H1 (cell line): Measurements from ENCODE around the gene SH3TC2. TPM values are rescaled to one million over a fixed set of nuclear protein-coding genes. Genes with fewer than 3 reads are reported as not detected.

Experiments
- CTCF ChIA-PET: fragments of 300-600 bp; sonication (Branson Sonifier 250); formaldehyde crosslinking; loops from one replicate; lab custom pipeline; 2021; ENCODE audit not compliant: partially characterized antibody; lab: Charles Lee
- POLR2A ChIA-PET: fragments of 300-600 bp; sonication (Branson Sonifier 250); formaldehyde crosslinking; loops from one replicate; lab custom pipeline; 2021; ENCODE audit warnings: inconsistent platforms; ENCODE audit not compliant: partially characterized antibody; lab: Charles Lee
- DNase-seq, 2 experiments: peaks; one replicate each; pipeline versions ENCODE4 v3.0.0 to v3.0.0-alpha.2; 2010 to 2022; ENCODE audit warnings: low spot score in 2 of 2, low read depth in 1 of 2, mixed read lengths in 1 of 2
- FAIRE-seq: peaks from 2 replicates; lab custom pipeline; 2011; peaks lifted over from hg19 to GRCh38; lab: Jason Lieb, UNC
- H2AFZ ChIP-seq: 2 replicates; pipeline ENCODE4 v1.8.1; 2012; ENCODE audit warnings: low read length, inconsistent platforms
- H2AK5ac ChIP-seq: 2 replicates; pipeline ENCODE4 v1.6.1; 2013; ENCODE audit warnings: low read depth, low read length
- H2BK120ac ChIP-seq: replicated peaks from 2 replicates; pipeline ENCODE3; 2013; ENCODE audit warnings: low read depth, low read length, inconsistent platforms
- H2BK12ac ChIP-seq: 2 replicates; pipeline ENCODE4 v1.6.1; 2013; ENCODE audit warnings: low read depth, low read length
- H2BK15ac ChIP-seq: 2 replicates; pipeline ENCODE4 v1.6.1; 2013; ENCODE audit warnings: low read length
- H2BK20ac ChIP-seq: 2 replicates; pipeline ENCODE4 v1.6.1; 2013; ENCODE audit warnings: low read length
- H2BK5ac ChIP-seq: 2 replicates; pipeline ENCODE4 v1.6.1; 2013; ENCODE audit warnings: low read depth, low read length
- H3K14ac ChIP-seq: 2 replicates; pipeline ENCODE4 v1.6.1; 2013; ENCODE audit warnings: inconsistent platforms; ENCODE audit not compliant: insufficient read length
- H3K18ac ChIP-seq: 2 replicates; pipeline ENCODE4 v1.6.1; 2013; ENCODE audit warnings: low read length; ENCODE audit errors: extremely low read depth
- H3K23ac ChIP-seq: 2 replicates; pipeline ENCODE4 v1.6.1; 2013; ENCODE audit warnings: inconsistent platforms; ENCODE audit not compliant: insufficient read length
- H3K23me2 ChIP-seq: 2 replicates; pipeline ENCODE4 v1.6.1; 2013; ENCODE audit warnings: low read depth, low read length
- H3K27ac ChIP-seq: 2 replicates; pipeline ENCODE4 v1.6.1; 2011; ENCODE audit warnings: low read depth, low read length, inconsistent platforms
- H3K27me3 ChIP-seq, 4 experiments: replicated peaks in 1 of 4; 1 replicate in 1 of 4; 2 replicates in 3 of 4; pipeline versions ENCODE4 v1.6.1 to v1.8.1; 2011 to 2013; ENCODE audit warnings: low read length in 3 of 4, mild to moderate bottlenecking in 3 of 4, inconsistent platforms in 2 of 4, mixed read lengths in 2 of 4, moderate library complexity in 1 of 4; ENCODE audit not compliant: control insufficient read depth in 3 of 4, insufficient read depth in 3 of 4; ENCODE audit errors: extremely low read depth in 1 of 4
- H3K36me3 ChIP-seq, 4 experiments: 2 replicates each; pipeline versions ENCODE4 v1.6.1 to v1.8.1; 2011 to 2013; ENCODE audit warnings: mild to moderate bottlenecking in 4 of 4, low read length in 3 of 4, moderate library complexity in 2 of 4, control low read depth in 1 of 4, inconsistent platforms in 1 of 4; ENCODE audit not compliant: insufficient read depth in 4 of 4, control insufficient read depth in 2 of 4
- H3K4ac ChIP-seq: replicated peaks from 2 replicates; pipeline ENCODE3; 2013; ENCODE audit warnings: low read length, low read depth, mixed read lengths, inconsistent platforms; ENCODE audit not compliant: insufficient read length
- H3K4me1 ChIP-seq, 4 experiments: replicated peaks in 1 of 4; 1 replicate in 1 of 4; 2 replicates in 3 of 4; pipeline versions ENCODE4 v1.6.1 to v1.8.1; 2011 to 2013; ENCODE audit warnings: low read length in 3 of 4, inconsistent platforms in 2 of 4, mixed read lengths in 1 of 4; ENCODE audit not compliant: insufficient read depth in 4 of 4, control insufficient read depth in 3 of 4
- H3K4me2 ChIP-seq, 2 experiments: 2 replicates each; pipeline versions ENCODE4 v1.6.1 to v1.8.1; 2011 to 2013; ENCODE audit warnings: low read depth in 2 of 2, low read length in 2 of 2, control low read depth in 1 of 2, inconsistent platforms in 1 of 2, mild to moderate bottlenecking in 1 of 2; ENCODE audit not compliant: insufficient read depth in 1 of 2
- H3K4me3 ChIP-seq, 4 experiments: fragments of 200-600, 300-600 bp in 1 of 4; sonication (generic), shearing (Covaris generic), sonication (Bioruptor Twin) in 1 of 4; 2 replicates each; pipeline versions ENCODE4 v1.5.1 to v1.8.1; 2011 to 2016; ENCODE audit warnings: low read length in 4 of 4, low read depth in 3 of 4, control low read depth in 2 of 4, inconsistent platforms in 2 of 4, mild to moderate bottlenecking in 2 of 4, mixed read lengths in 1 of 4, moderate library complexity in 1 of 4; ENCODE audit not compliant: insufficient read depth in 2 of 4; ENCODE audit errors: extremely low read depth in 1 of 4
- H3K56ac ChIP-seq: replicated peaks from 2 replicates; pipeline ENCODE3; 2013; ENCODE audit warnings: low read depth, mild to moderate bottlenecking, mixed read lengths, low read length, inconsistent platforms; ENCODE audit not compliant: insufficient read length
- H3K79me1 ChIP-seq: 2 replicates; pipeline ENCODE4 v1.6.1; 2013; ENCODE audit warnings: low read depth, low read length, control low read depth
- H3K79me2 ChIP-seq, 2 experiments: 2 replicates each; pipeline versions ENCODE4 v1.6.1 to v1.8.1; 2012 to 2013; ENCODE audit warnings: low read length in 2 of 2, mild to moderate bottlenecking in 2 of 2, inconsistent platforms in 1 of 2; ENCODE audit not compliant: insufficient read depth in 2 of 2, control insufficient read depth in 1 of 2
- H3K9ac ChIP-seq, 4 experiments: replicated peaks in 1 of 4; 1 replicate in 1 of 4; 2 replicates in 3 of 4; pipeline versions ENCODE4 v1.6.1 to v1.8.1; 2011 to 2013; ENCODE audit warnings: low read depth in 3 of 4, low read length in 3 of 4, control low read depth in 2 of 4, mild to moderate bottlenecking in 2 of 4, moderate library complexity in 2 of 4, inconsistent platforms in 1 of 4; ENCODE audit errors: extremely low read depth in 1 of 4
- H3K9me3 ChIP-seq, 2 experiments: 2 replicates each; pipeline versions ENCODE4 v1.6.1 to v1.8.1; 2012 to 2013; ENCODE audit warnings: mild to moderate bottlenecking in 2 of 2, moderate library complexity in 2 of 2, control low read depth in 1 of 2, inconsistent platforms in 1 of 2, low read depth in 1 of 2, low read length in 1 of 2, mixed read lengths in 1 of 2; ENCODE audit not compliant: insufficient read depth in 2 of 2
- H4K20me1 ChIP-seq, 2 experiments: replicated peaks in 1 of 2; 2 replicates each; pipeline versions ENCODE3 to v1.8.1; 2011 to 2013; ENCODE audit warnings: inconsistent platforms in 2 of 2, low read length in 2 of 2, mild to moderate bottlenecking in 1 of 2; ENCODE audit not compliant: insufficient read depth in 2 of 2, control insufficient read depth in 1 of 2
- H4K5ac ChIP-seq: 2 replicates; pipeline ENCODE4 v1.6.1; 2013; ENCODE audit warnings: low read length, low read depth, mixed read lengths, inconsistent platforms; ENCODE audit not compliant: insufficient read length
- H4K8ac ChIP-seq: 2 replicates; pipeline ENCODE4 v1.8.0; 2013; ENCODE audit warnings: mild to moderate bottlenecking, moderate library complexity, low read length, inconsistent platforms; ENCODE audit not compliant: insufficient read depth; ENCODE audit errors: extremely low read depth
- H4K91ac ChIP-seq: replicated peaks from 2 replicates; pipeline ENCODE3; 2013; ENCODE audit warnings: low read length, mixed read lengths, inconsistent platforms; ENCODE audit not compliant: insufficient read length
- ASH2L ChIP-seq: fragments of 200-600, 300-600 bp; sonication (generic); IDR thresholded peaks from one replicate; pipeline ENCODE4 v1.7.1; 2017; ENCODE audit warnings: low read length
- CHD1 ChIP-seq: IDR thresholded peaks from 2 replicates; pipeline ENCODE4 v1.6.1; 2012; ENCODE audit warnings: low read depth, low read length, improper control_type of control experiment
- CTBP2 ChIP-seq: IDR thresholded peaks from 2 replicates; pipeline ENCODE4 v1.7.0; 2011; ENCODE audit warnings: borderline replicate concordance, mild to moderate bottlenecking, moderate library complexity, mixed read lengths, low read length; ENCODE audit not compliant: insufficient read depth, insufficient read length
- EP300 ChIP-seq, 2 experiments: IDR thresholded peaks; 1 replicate in 1 of 2; 2 replicates in 1 of 2; pipeline ENCODE4 v1.6.1; 2011 to 2012; ENCODE audit warnings: low read depth in 2 of 2, low read length in 2 of 2, mild to moderate bottlenecking in 2 of 2, borderline replicate concordance in 1 of 2, inconsistent platforms in 1 of 2, moderate library complexity in 1 of 2
- HDAC6 ChIP-seq: IDR thresholded peaks from one replicate; pipeline ENCODE4 v1.7.1; 2012; ENCODE audit warnings: low read depth, mild to moderate bottlenecking, inconsistent platforms, low read length, moderate library complexity
- NRF1 ChIP-seq: IDR thresholded peaks from 2 replicates; pipeline ENCODE4 v1.6.1; 2011; ENCODE audit warnings: mild to moderate bottlenecking, low read depth, low read length, improper control_type of control experiment
- RFX5 ChIP-seq: IDR thresholded peaks from 2 replicates; pipeline ENCODE4 v1.6.1; 2011; ENCODE audit warnings: low read depth, low read length, improper control_type of control experiment, borderline replicate concordance
- RXRA ChIP-seq: IDR thresholded peaks from 2 replicates; pipeline ENCODE4 v1.6.1; 2011; ENCODE audit warnings: low read depth, mild to moderate bottlenecking, low read length, moderate library complexity; ENCODE audit not compliant: insufficient read depth
- SUZ12 ChIP-seq: fragments of 200-600 bp; sonication (generic); IDR thresholded peaks from 2 replicates; pipeline ENCODE4 v1.6.1; 2012; ENCODE audit warnings: mild to moderate bottlenecking, inconsistent platforms, low read length, moderate library complexity, mixed read lengths
- TEAD4 ChIP-seq: IDR thresholded peaks from 2 replicates; pipeline ENCODE4 v1.6.1; 2012; ENCODE audit warnings: low read depth, low read length, inconsistent platforms, mixed read lengths
- polyA plus RNA-seq, 7 experiments: library from polyadenylated mRNA; depleted of rRNA in 3 of 7; stranded (reverse) in 5 of 7; unstranded in 2 of 7; fragments of >200 nt in 5 of 7; fragments of 200-250 nt in 2 of 7; gene quantifications; 1 replicate in 5 of 7; 2 replicates in 1 of 7; 4 replicates in 1 of 7; pipeline versions ENCODE4 v1.2.1 to v1.2.3, GENCODE V29; 2011 to 2013; ENCODE audit warnings: missing spikeins in 2 of 7, mixed read lengths in 2 of 7
- total RNA-seq: library from RNA; stranded (reverse); fragmentation: NEBNext Ultra II Directional; extraction: Animal tissue kit (Norgen Biotek cat#: 25700); gene quantifications from 2 replicates; pipeline ENCODE4 v1.2.1, GENCODE V29; 2021

SH3TC2 gene
- total and polyA plus RNA-seq, 2 of the 8 experiments (the other 6 are each of a cell fraction or from before 2014, with no cell fraction given) = 0.11 to 0.80 TPM

GRCh38 chr5:149100331-149100730, 37.5 kb upstream of the SH3TC2 start:
- Histone ChIP-seq H3K79me2 (no peaks in the 10 kb centered on the region), H3K9me3 (0 out of 4 replicates have a peak, but pooled peaks cover 0 to 2% of the 10 kb centered on the region in 2 experiments), H2BK5ac (no peak overlapping the region), H3K27ac (no peak overlapping the region), H3K4me3 (no peak overlapping the region), H3K79me1 (no peaks in the 10 kb centered on the region), H4K5ac (no peak overlapping the region), H2BK120ac (no peak overlapping the region), H2BK12ac (no peak overlapping the region), H3K18ac (no peak overlapping the region), H2AFZ (no peak overlapping the region), H2AK5ac (no peak overlapping the region), H3K4ac (no peak overlapping the region), H3K4me1 (no peaks in the 10 kb centered on the region), H3K14ac (no peak overlapping the region), H3K4me2 (no peak overlapping the region), H2BK15ac (no peak overlapping the region), H3K36me3 (no peaks in the 10 kb centered on the region), H3K27me3 (no peaks in the 10 kb centered on the region), H3K23me2 (no peaks in the 10 kb centered on the region), H4K20me1 (no peaks in the 10 kb centered on the region), H3K23ac (no peak overlapping the region), H2BK20ac (no peak overlapping the region), H3K56ac (no peak overlapping the region), H4K91ac (no peak overlapping the region), H3K9ac (no peak overlapping the region), H4K8ac (no peak overlapping the region)
- no peak for DNase-seq
- FAIRE-seq = no peak
- ChIA-PET POLR2A (no interaction called here), CTCF (interaction anchor here (0.7 to 0.8 kb wide), 2 partner anchors 15 to 165 kb away, joined by 3 read pairs; no protein-coding TSS in a partner anchor)
- TF ChIP-seq TEAD4 (no peak), NRF1 (no peak), ASH2L (no peak), RXRA (no peak), SUZ12 (no peak), EP300 (IDR thresholded peaks at IDR 0.05; ENCODE audit: borderline replicate concordance in 1 of 2, low read depth in 2 of 2, low read length in 2 of 2) (no peak), HDAC6 (no peak), CHD1 (no peak), CTBP2 (no peak), RFX5 (no peak)
